ENCODE measurements around the gene RARRES2.
"Not testable (repeated sequence)": the region's sequence is repeated elsewhere in the genome, so short reads cannot be mapped to it uniquely, and the experiment has no call there.

Gene RARRES2

GRCh38 chr7:150323682-150324372, 17.6 kb downstream of the RARRES2 start:
- no peak overlapping the region for H3K4me3 ChIP-seq (ENCODE audit: low read depth, low read length)

GRCh38 chr7:150322833-150323681, 18.4 kb downstream of the RARRES2 start, which contains the start of the genes ACTR3C and LRRC61:
Gene ACTR3C (minus strand): TSS chr7:150323545. CDS start chr7:150295296, 28,249 bp downstream.
Gene LRRC61 (plus strand): TSS chr7:150323355. CDS start chr7:150336862, 13,507 bp downstream.
- TF ChIP-seq, protein P1, sequence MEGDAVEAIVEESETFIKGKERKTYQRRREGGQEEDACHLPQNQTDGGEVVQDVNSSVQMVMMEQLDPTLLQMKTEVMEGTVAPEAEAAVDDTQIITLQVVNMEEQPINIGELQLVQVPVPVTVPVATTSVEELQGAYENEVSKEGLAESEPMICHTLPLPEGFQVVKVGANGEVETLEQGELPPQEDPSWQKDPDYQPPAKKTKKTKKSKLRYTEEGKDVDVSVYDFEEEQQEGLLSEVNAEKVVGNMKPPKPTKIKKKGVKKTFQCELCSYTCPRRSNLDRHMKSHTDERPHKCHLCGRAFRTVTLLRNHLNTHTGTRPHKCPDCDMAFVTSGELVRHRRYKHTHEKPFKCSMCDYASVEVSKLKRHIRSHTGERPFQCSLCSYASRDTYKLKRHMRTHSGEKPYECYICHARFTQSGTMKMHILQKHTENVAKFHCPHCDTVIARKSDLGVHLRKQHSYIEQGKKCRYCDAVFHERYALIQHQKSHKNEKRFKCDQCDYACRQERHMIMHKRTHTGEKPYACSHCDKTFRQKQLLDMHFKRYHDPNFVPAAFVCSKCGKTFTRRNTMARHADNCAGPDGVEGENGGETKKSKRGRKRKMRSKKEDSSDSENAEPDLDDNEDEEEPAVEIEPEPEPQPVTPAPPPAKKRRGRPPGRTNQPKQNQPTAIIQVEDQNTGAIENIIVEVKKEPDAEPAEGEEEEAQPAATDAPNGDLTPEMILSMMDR (IDR thresholded peaks at IDR 0.05; ENCODE audit: low read depth, low read length): no peak
- no peak within 1 kb of the TSS for H3K4me3 ChIP-seq (ENCODE audit: low read depth, low read length)

More at GRCh38 chr7:150323682-150324372, 17.6 kb downstream of the RARRES2 start:
- TF ChIP-seq, protein P1 (IDR thresholded peaks at IDR 0.05; ENCODE audit: low read depth, low read length): no peak

- TF ChIP-seq, protein P1 (IDR thresholded peaks at IDR 0.05; ENCODE audit: low read depth, low read length): no peak
- no peak overlapping the region for H3K4me3 ChIP-seq (ENCODE audit: low read depth, low read length)
Measured at GRCh38 chr7:150322114-150322832, 19.2 kb downstream of the RARRES2 start.

DNA sequence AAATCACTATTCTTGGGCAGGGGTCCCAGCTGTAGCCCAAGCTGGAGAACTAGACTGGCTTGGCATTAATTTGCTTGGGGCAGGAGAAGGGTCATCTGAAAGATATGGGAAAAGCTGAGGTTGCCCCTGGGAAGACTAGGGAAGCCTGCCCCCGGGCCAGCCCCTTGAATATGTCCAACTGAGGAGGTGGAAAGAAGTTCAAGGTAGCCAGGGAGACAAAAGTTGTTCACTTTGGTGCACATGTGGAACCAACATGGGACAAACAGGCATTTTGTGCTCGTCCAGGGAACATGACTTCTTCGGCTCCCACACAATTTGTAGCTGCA, 19.7 kb downstream of the RARRES2 start:
- TF ChIP-seq, protein P1 (IDR thresholded peaks at IDR 0.05; ENCODE audit: low read depth, low read length): no peak
- no peak overlapping the region for H3K4me3 ChIP-seq (ENCODE audit: low read depth, low read length)

DNA sequence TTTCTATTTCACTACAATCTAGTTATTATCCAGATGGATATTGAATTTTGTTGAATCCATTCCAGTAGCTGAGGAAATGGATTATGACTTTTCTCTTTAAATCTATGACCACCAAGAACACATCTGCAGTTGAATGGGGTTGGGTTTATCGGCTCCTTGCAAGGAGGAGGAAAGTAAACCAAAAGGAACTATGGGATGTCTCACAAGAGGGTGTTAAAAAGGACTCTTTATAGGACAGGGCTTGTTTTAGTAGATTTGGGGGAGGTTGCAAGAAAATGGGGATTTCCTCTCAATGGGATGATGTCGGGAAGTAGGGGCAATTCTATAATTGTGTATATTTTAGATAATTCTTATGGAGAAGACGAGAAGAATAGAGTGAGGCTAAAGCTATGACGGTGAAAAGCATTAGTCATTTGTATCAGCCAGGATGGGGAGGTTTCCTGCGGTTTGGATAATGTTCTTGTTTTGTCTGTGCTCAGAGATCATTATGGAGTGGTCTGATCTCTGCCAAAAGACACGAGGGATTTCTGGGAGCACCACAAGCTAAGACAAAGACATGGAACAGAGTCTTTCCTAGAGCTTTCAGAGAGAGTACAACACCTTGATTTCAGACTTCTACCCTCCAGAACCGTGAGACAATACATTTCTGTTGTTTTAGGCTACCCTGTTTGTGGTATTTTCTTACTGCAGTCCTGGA, 23.5 kb downstream of the RARRES2 start:
- no peak overlapping the region for H3K4me3 ChIP-seq (ENCODE audit: low read depth, low read length)
- TF ChIP-seq, protein P1 (IDR thresholded peaks at IDR 0.05; ENCODE audit: low read depth, low read length): no peak

DNA sequence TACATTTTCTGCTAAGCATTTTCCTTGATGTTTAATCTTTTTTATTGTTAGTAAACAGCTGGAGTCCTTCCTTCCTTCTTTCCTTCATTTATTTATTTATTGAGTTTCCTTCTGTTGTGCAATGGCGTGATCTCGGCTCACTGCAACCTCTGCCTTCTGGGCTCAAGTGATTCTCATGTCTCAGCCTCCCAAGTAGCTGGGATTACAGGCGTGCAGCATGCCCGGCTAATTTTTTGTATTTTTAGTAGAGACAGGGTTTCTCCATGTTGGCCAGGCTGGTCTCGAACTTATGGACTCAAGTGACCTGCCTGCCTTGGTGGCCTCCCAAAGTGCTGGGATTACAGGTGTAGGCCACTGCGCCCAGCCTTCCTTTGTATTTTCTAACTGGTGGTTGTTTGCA, 24.4 kb downstream of the RARRES2 start:
- not testable (repeated sequence) for H3K4me3 ChIP-seq (ENCODE audit: low read depth, low read length)

- TF ChIP-seq, protein P1 (IDR thresholded peaks at IDR 0.05; ENCODE audit: low read depth, low read length): no peak
- H3K4me3 ChIP-seq (ENCODE audit: low read depth, low read length): no peak overlapping the region
Measured at GRCh38 chr7:150314639-150315239, 26.7 kb downstream of the RARRES2 start.

Data from WI38 (cell line).